GM12878 (cell line): Measurements from ENCODE around the gene NDUFB2. TPM values are rescaled to one million over a fixed set of nuclear protein-coding genes. Genes with fewer than 3 reads are reported as not detected.

Experiments used
- ATAC-seq: fragments of 200-7000 bp; cut with Tn5 transposase; 3 replicates; pipeline ENCODE4 v1.9.1; 2020; ENCODE audit warnings: mild to moderate bottlenecking, moderate library complexity
- BruUV-seq: library from RNA; stranded (reverse); fragments of 400-500 nt; replicated peaks from 2 replicates; lab custom pipeline; 2021; lab: Mats Ljungman, UMichigan
- CTCF ChIA-PET: fragments of 300-600 bp; sonication (Branson Sonifier 250); formaldehyde crosslinking; extraction: SDS; loops from one replicate; lab custom pipeline; 2021; ENCODE audit warnings: inconsistent platforms; lab: Yijun Ruan, JAX
- POLR2A ChIA-PET: fragments of 350-600 bp; formaldehyde crosslinking; extraction: SDS; loops from one replicate; lab custom pipeline; 2021; ENCODE audit warnings: inconsistent platforms; lab: Charles Lee
- RAD21 ChIA-PET: fragments of 300-600 bp; sonication (Branson Sonifier 250); formaldehyde crosslinking; loops from one replicate; lab custom pipeline; 2023; ENCODE audit warnings: antibody characterized with exemption; ENCODE audit not compliant: unreplicated experiment; lab: Charles Lee
- SMC1A ChIA-PET: fragments of 300-600 bp; sonication (Branson Sonifier 250); formaldehyde crosslinking; loops from one replicate; lab custom pipeline; 2023; ENCODE audit not compliant: unreplicated experiment, uncharacterized antibody; lab: Charles Lee
- DNase-seq: peaks from one replicate; pipeline ENCODE4 v3.0.0-alpha.2; 2011; ENCODE audit warnings: low read depth, low spot score
- FAIRE-seq: peaks from 3 replicates; lab custom pipeline; 2011; peaks lifted over from hg19 to GRCh38; lab: Jason Lieb, UNC
- H2AFZ ChIP-seq: 2 replicates; pipeline ENCODE4 v1.6.0; 2011; ENCODE audit warnings: low read depth, low read length, control low read depth; ENCODE audit not compliant: control insufficient read depth
- H3K27ac ChIP-seq: 2 replicates; pipeline ENCODE4 v1.5.1; 2011; ENCODE audit warnings: control low read depth; ENCODE audit not compliant: control insufficient read depth, insufficient read depth
- H3K27me3 ChIP-seq, 2 experiments: replicated peaks in 1 of 2; 2 replicates each; pipeline versions ENCODE4 v1.6.0 to v1.6.1; 2011; ENCODE audit warnings: low read length in 1 of 2; ENCODE audit not compliant: control insufficient read depth in 2 of 2, insufficient read depth in 2 of 2
- H3K36me3 ChIP-seq, 2 experiments: 2 replicates each; pipeline ENCODE4 v1.5.1; 2011; ENCODE audit warnings: low read length in 1 of 2; ENCODE audit not compliant: control insufficient read depth in 2 of 2, insufficient read depth in 2 of 2
- H3K4me1 ChIP-seq: 2 replicates; pipeline ENCODE4 v1.6.1; 2011; ENCODE audit warnings: mild to moderate bottlenecking, low read length, moderate library complexity, mixed read lengths; ENCODE audit not compliant: control insufficient read depth, insufficient read depth
- H3K4me2 ChIP-seq: 2 replicates; pipeline ENCODE4 v1.6.0; 2011; ENCODE audit warnings: control low read depth; ENCODE audit not compliant: control insufficient read depth, insufficient read depth
- H3K4me3 ChIP-seq: fragments of 200-600 bp; sonication (generic); 2 replicates; pipeline ENCODE4 v1.5.1; 2016
- H3K79me2 ChIP-seq: 2 replicates; pipeline ENCODE4 v1.6.0; 2011; ENCODE audit warnings: low read length; ENCODE audit not compliant: control insufficient read depth, insufficient read depth
- H3K9ac ChIP-seq: 2 replicates; pipeline ENCODE4 v1.8.0; 2011; ENCODE audit warnings: low read length, control low read depth, mixed read lengths; ENCODE audit not compliant: control insufficient read depth, insufficient read depth
- H3K9me3 ChIP-seq: replicated peaks from 3 replicates; pipeline ENCODE4 v1.5.1; 2011; ENCODE audit warnings: mild to moderate bottlenecking, low read length; ENCODE audit not compliant: control insufficient read depth, insufficient read depth
- H4K20me1 ChIP-seq: 2 replicates; pipeline ENCODE4 v1.6.0; 2011; ENCODE audit not compliant: control insufficient read depth, insufficient read depth
- ATF7 ChIP-seq: fragments of 450-650 bp; IDR thresholded peaks from 2 replicates; pipeline ENCODE4 v1.6.1; 2016; ENCODE audit warnings: low read depth, mild to moderate bottlenecking
- CHD4 ChIP-seq: fragments of 200-600 bp; sonication (generic); IDR thresholded peaks from 2 replicates; pipeline ENCODE4 v1.6.1; 2016; ENCODE audit warnings: mild to moderate bottlenecking
- CREM ChIP-seq: IDR thresholded peaks from 2 replicates; pipeline ENCODE4 v1.6.1; 2014; ENCODE audit warnings: antibody characterized with exemption, low read depth
- EP300 ChIP-seq, 2 experiments: fragments of 150-350 bp in 1 of 2; IDR thresholded peaks; 2 replicates each; pipeline ENCODE4 v1.6.1; 2011 to 2012; ENCODE audit warnings: low read depth in 2 of 2, low read length in 2 of 2, borderline replicate concordance in 1 of 2, improper control_type of control experiment in 1 of 2, inconsistent platforms in 1 of 2; ENCODE audit not compliant: control insufficient read depth in 1 of 2
- FOXM1 ChIP-seq: IDR thresholded peaks from 2 replicates; pipeline ENCODE4 v1.6.1; 2012; ENCODE audit warnings: low read depth, mild to moderate bottlenecking, inconsistent platforms, low read length, moderate library complexity
- IRF4 ChIP-seq: IDR thresholded peaks from 2 replicates; pipeline ENCODE4 v1.6.1; 2011; ENCODE audit warnings: low read depth, low read length
- JUNB ChIP-seq: IDR thresholded peaks from 2 replicates; pipeline ENCODE4 v1.6.1; 2016; ENCODE audit warnings: antibody characterized with exemption, mild to moderate bottlenecking
- JUND ChIP-seq: IDR thresholded peaks from 2 replicates; pipeline ENCODE4 v1.6.1; 2012; ENCODE audit warnings: low read depth, mild to moderate bottlenecking, low read length, improper control_type of control experiment, moderate library complexity
- KAT2A ChIP-seq: conservative IDR thresholded peaks from 2 replicates; pipeline ENCODE4 v1.6.1; 2011; ENCODE audit warnings: low read depth, low read length; ENCODE audit not compliant: control insufficient read depth
- MTA2 ChIP-seq: fragments of 450-650 bp; IDR thresholded peaks from 2 replicates; pipeline ENCODE4 v1.6.1; 2016; ENCODE audit warnings: low read depth, mild to moderate bottlenecking, moderate library complexity
- PAX8 ChIP-seq: fragments of 450-650 bp; IDR thresholded peaks from 2 replicates; pipeline ENCODE4 v1.6.1; 2017; ENCODE audit warnings: mild to moderate bottlenecking, moderate library complexity
- POLR2AphosphoS5 ChIP-seq: IDR thresholded peaks from 2 replicates; pipeline ENCODE4 v1.6.1; 2011; ENCODE audit warnings: mild to moderate bottlenecking, low read length, inconsistent platforms
- RUNX3 ChIP-seq: IDR thresholded peaks from 2 replicates; pipeline ENCODE4 v1.6.1; 2012; ENCODE audit warnings: low read length, inconsistent platforms
- TCF7 ChIP-seq: IDR thresholded peaks from 2 replicates; pipeline ENCODE4 v1.6.1; 2014; ENCODE audit warnings: antibody characterized with exemption, borderline replicate concordance
- ZNF24 ChIP-seq: fragments of 450-650 bp; IDR thresholded peaks from 2 replicates; pipeline ENCODE4 v1.6.1; 2017; ENCODE audit warnings: antibody characterized with exemption, mild to moderate bottlenecking
- WGBS: methylation state at CpG from one replicate; pipeline ENCODE4 v1.1.6; 2016; ENCODE audit warnings: low lambda C conversion rate; ENCODE audit not compliant: insufficient replicate concordance, insufficient coverage; ENCODE audit errors: missing lambda C conversion rate; 5-methylcytosine and 5-hydroxymethylcytosine counted together
- in situ Hi-C: fragments of 300-500 bp; cut with MboI; formaldehyde crosslinking; loops from 9 replicates; pipeline ENCODE4 v1.14.3; 2018; ENCODE audit warnings: mixed read lengths
- intact Hi-C: fragments of 100-400 bp; cut with micrococcal nuclease; formaldehyde crosslinking; loops from one replicate; pipeline ENCODE4 v1.14.2; 2022; ENCODE audit not compliant: unreplicated experiment
- polyA plus RNA-seq, 11 experiments: library from polyadenylated mRNA; depleted of rRNA in 4 of 11; unstranded in 6 of 11; stranded (reverse) in 5 of 11; fragments of >200 nt; fragmentation: Nextera tagmentation in 4 of 11; fragmentation: Illumina TruSeq in 1 of 11; extraction: Ambion mirVana in 4 of 11; extraction: Trizol in 1 of 11; gene quantifications; 1 replicate in 1 of 11; 2 replicates in 10 of 11; pipeline versions ENCODE4 v1.2.1 to v1.2.3, GENCODE V29; 2011 to 2016; ENCODE audit warnings: inconsistent platforms in 2 of 11, missing spikeins in 2 of 11, low read depth in 1 of 11
- total RNA-seq, 4 experiments: library from RNA; depleted of rRNA in 3 of 4; stranded (reverse); fragments of >200 nt in 3 of 4; fragmentation: Illumina TruSeq in 1 of 4; extraction: Trizol in 1 of 4; gene quantifications; 2 replicates each; pipeline versions ENCODE4 v1.2.1 to v1.2.3, GENCODE V29; 2013 to 2021
- TF ChIP-seq, protein P1 (sequence below): fragments of 450-650 bp; IDR thresholded peaks from 2 replicates; pipeline ENCODE4 v1.6.1; 2018; ENCODE audit warnings: borderline replicate concordance, mild to moderate bottlenecking; ENCODE audit not compliant: partially characterized antibody
- TF ChIP-seq, protein P2 (sequence below): IDR thresholded peaks from 2 replicates; pipeline ENCODE4 v1.6.1; 2011; ENCODE audit warnings: low read depth, mild to moderate bottlenecking, low read length, moderate library complexity, borderline replicate concordance; ENCODE audit errors: extremely low read depth

Gene NDUFB2
- total and polyA plus RNA-seq, 10 of the 15 experiments (the other 5 are each of a cell fraction or from before 2014, with no cell fraction given): 109 to 1,236 (median 323) TPM

- TF ChIP-seq, protein P1, sequence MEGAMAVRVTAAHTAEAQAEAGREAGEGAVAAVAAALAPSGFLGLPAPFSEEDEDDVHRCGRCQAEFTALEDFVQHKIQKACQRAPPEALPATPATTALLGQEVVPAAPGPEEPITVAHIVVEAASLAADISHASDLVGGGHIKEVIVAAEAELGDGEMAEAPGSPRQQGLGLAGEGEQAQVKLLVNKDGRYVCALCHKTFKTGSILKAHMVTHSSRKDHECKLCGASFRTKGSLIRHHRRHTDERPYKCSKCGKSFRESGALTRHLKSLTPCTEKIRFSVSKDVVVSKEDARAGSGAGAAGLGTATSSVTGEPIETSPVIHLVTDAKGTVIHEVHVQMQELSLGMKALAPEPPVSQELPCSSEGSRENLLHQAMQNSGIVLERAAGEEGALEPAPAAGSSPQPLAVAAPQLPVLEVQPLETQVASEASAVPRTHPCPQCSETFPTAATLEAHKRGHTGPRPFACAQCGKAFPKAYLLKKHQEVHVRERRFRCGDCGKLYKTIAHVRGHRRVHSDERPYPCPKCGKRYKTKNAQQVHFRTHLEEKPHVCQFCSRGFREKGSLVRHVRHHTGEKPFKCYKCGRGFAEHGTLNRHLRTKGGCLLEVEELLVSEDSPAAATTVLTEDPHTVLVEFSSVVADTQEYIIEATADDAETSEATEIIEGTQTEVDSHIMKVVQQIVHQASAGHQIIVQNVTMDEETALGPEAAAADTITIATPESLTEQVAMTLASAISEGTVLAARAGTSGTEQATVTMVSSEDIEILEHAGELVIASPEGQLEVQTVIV: no peak
- no peak for TF ChIP-seq JUND
- no peak for TF ChIP-seq EP300 (IDR thresholded peaks at IDR 0.05; ENCODE audit: borderline replicate concordance in 1 of 2, control insufficient read depth in 1 of 2, low read depth in 2 of 2, low read length in 2 of 2)
- TF ChIP-seq PAX8: no peak
- no peak for TF ChIP-seq IRF4
- TF ChIP-seq FOXM1: no peak
- no peak for TF ChIP-seq CREM
These were observed 7.0 kb upstream of the NDUFB2 start (continued) for GRCh38 chr7:140689199-140690152.

- POLR2A ChIA-PET: interaction anchor here (0.6 kb wide), 1 partner anchor 12 kb away, joined by 3 read pairs; no protein-coding TSS in a partner anchor
These were observed 5.0 kb upstream of the NDUFB2 start for GRCh38 chr7:140691376-140692045.

More at GRCh38 chr7:140691376-140692045, 5.0 kb upstream of the NDUFB2 start:
- DNase-seq (no peak), ATAC-seq (no peak), FAIRE-seq (no peak)
- Histone ChIP-seq H3K4me2 (no peak overlapping the region), H3K4me1 (peaks cover 4% of the 10 kb centered on the region), H3K79me2 (no peaks in the 10 kb centered on the region), H3K36me3 (peaks cover 5 to 10% of the 10 kb centered on the region in 2 experiments; a peak in 3 of 4 replicates), H2AFZ (no peak overlapping the region), H3K27ac (no peak overlapping the region), H3K9ac (no peak overlapping the region), H3K9me3 (no peaks in the 10 kb centered on the region), H4K20me1 (no peaks in the 10 kb centered on the region), H3K27me3 (no peaks in the 10 kb centered on the region), H3K4me3 (no peak overlapping the region)
- ChIA-PET SMC1A (no interaction called here), RAD21 (no interaction called here), CTCF (interaction anchor here (0.6 to 0.9 kb wide), 2 partner anchors 14 to 23 kb away, joined by 3 read pairs; no protein-coding TSS in a partner anchor)
- TF ChIP-seq CHD4 (no peak), ATF7 (no peak), IRF4 (no peak), MTA2 (no peak), TCF7 (no peak), POLR2AphosphoS5 (no peak), JUNB (no peak), RUNX3 (no peak), ZNF24 (no peak), KAT2A (no peak), CREM (no peak)
- TF ChIP-seq, protein P2, sequence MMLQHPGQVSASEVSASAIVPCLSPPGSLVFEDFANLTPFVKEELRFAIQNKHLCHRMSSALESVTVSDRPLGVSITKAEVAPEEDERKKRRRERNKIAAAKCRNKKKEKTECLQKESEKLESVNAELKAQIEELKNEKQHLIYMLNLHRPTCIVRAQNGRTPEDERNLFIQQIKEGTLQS: no peak
- intact Hi-C loops: no loop called here
- in situ Hi-C loops: no loop called here
- 91% methylated on average over 12 of the region's 12 CpGs for WGBS
- BruUV-seq: no TSS peak
